GM12878 (cell line): ENCODE measurements around the gene AIP. TPM values are rescaled to one million over a fixed set of nuclear protein-coding genes. Genes with fewer than 3 reads are reported as not detected.
"Not testable (repeated sequence)": the region's sequence is repeated elsewhere in the genome, so short reads cannot be mapped to it uniquely, and the experiment has no call there.

Source experiments
- ATAC-seq: fragments of 200-7000 bp; cut with Tn5 transposase; 3 replicates; pipeline ENCODE4 v1.9.1; 2020; ENCODE audit warnings: mild to moderate bottlenecking, moderate library complexity
- BruUV-seq: library from RNA; stranded (reverse); fragments of 400-500 nt; replicated peaks from 2 replicates; lab custom pipeline; 2021; lab: Mats Ljungman, UMichigan
- CTCF ChIA-PET: fragments of 300-600 bp; sonication (Branson Sonifier 250); formaldehyde crosslinking; extraction: SDS; loops from one replicate; lab custom pipeline; 2021; ENCODE audit warnings: inconsistent platforms; lab: Yijun Ruan, JAX
- POLR2A ChIA-PET: fragments of 350-600 bp; formaldehyde crosslinking; extraction: SDS; loops from one replicate; lab custom pipeline; 2021; ENCODE audit warnings: inconsistent platforms; lab: Charles Lee
- RAD21 ChIA-PET: fragments of 300-600 bp; sonication (Branson Sonifier 250); formaldehyde crosslinking; loops from one replicate; lab custom pipeline; 2023; ENCODE audit warnings: antibody characterized with exemption; ENCODE audit not compliant: unreplicated experiment; lab: Charles Lee
- SMC1A ChIA-PET: fragments of 300-600 bp; sonication (Branson Sonifier 250); formaldehyde crosslinking; loops from one replicate; lab custom pipeline; 2023; ENCODE audit not compliant: unreplicated experiment, uncharacterized antibody; lab: Charles Lee
- DNase-seq: peaks from one replicate; pipeline ENCODE4 v3.0.0-alpha.2; 2011; ENCODE audit warnings: low read depth, low spot score
- FAIRE-seq: peaks from 3 replicates; lab custom pipeline; 2011; peaks lifted over from hg19 to GRCh38; lab: Jason Lieb, UNC
- H2AFZ ChIP-seq: 2 replicates; pipeline ENCODE4 v1.6.0; 2011; ENCODE audit warnings: low read depth, low read length, control low read depth; ENCODE audit not compliant: control insufficient read depth
- H3K27ac ChIP-seq: 2 replicates; pipeline ENCODE4 v1.5.1; 2011; ENCODE audit warnings: control low read depth; ENCODE audit not compliant: control insufficient read depth, insufficient read depth
- H3K27me3 ChIP-seq, 2 experiments: replicated peaks in 1 of 2; 2 replicates each; pipeline versions ENCODE4 v1.6.0 to v1.6.1; 2011; ENCODE audit warnings: low read length in 1 of 2; ENCODE audit not compliant: control insufficient read depth in 2 of 2, insufficient read depth in 2 of 2
- H3K36me3 ChIP-seq, 2 experiments: 2 replicates each; pipeline ENCODE4 v1.5.1; 2011; ENCODE audit warnings: low read length in 1 of 2; ENCODE audit not compliant: control insufficient read depth in 2 of 2, insufficient read depth in 2 of 2
- H3K4me1 ChIP-seq: 2 replicates; pipeline ENCODE4 v1.6.1; 2011; ENCODE audit warnings: mild to moderate bottlenecking, low read length, moderate library complexity, mixed read lengths; ENCODE audit not compliant: control insufficient read depth, insufficient read depth
- H3K4me2 ChIP-seq: 2 replicates; pipeline ENCODE4 v1.6.0; 2011; ENCODE audit warnings: control low read depth; ENCODE audit not compliant: control insufficient read depth, insufficient read depth
- H3K4me3 ChIP-seq: fragments of 200-600 bp; sonication (generic); 2 replicates; pipeline ENCODE4 v1.5.1; 2016
- H3K79me2 ChIP-seq: 2 replicates; pipeline ENCODE4 v1.6.0; 2011; ENCODE audit warnings: low read length; ENCODE audit not compliant: control insufficient read depth, insufficient read depth
- H3K9ac ChIP-seq: 2 replicates; pipeline ENCODE4 v1.8.0; 2011; ENCODE audit warnings: low read length, control low read depth, mixed read lengths; ENCODE audit not compliant: control insufficient read depth, insufficient read depth
- H3K9me3 ChIP-seq: replicated peaks from 3 replicates; pipeline ENCODE4 v1.5.1; 2011; ENCODE audit warnings: mild to moderate bottlenecking, low read length; ENCODE audit not compliant: control insufficient read depth, insufficient read depth
- H4K20me1 ChIP-seq: 2 replicates; pipeline ENCODE4 v1.6.0; 2011; ENCODE audit not compliant: control insufficient read depth, insufficient read depth
- BCLAF1 ChIP-seq: fragments of 450-650 bp; IDR thresholded peaks from 2 replicates; pipeline ENCODE4 v1.6.1; 2017; ENCODE audit warnings: antibody characterized with exemption, mild to moderate bottlenecking, moderate library complexity
- CUX1 ChIP-seq: IDR thresholded peaks from 2 replicates; pipeline ENCODE4 v1.6.1; 2012; ENCODE audit warnings: improper control_type of control experiment, low read depth, low read length; ENCODE audit not compliant: insufficient replicate concordance
- DPF2 ChIP-seq: fragments of 450-650 bp; IDR thresholded peaks from 2 replicates; pipeline ENCODE4 v1.6.1; 2017; ENCODE audit warnings: mild to moderate bottlenecking
- LARP7 ChIP-seq: fragments of 450-650 bp; IDR thresholded peaks from 2 replicates; pipeline ENCODE4 v1.6.1; 2017; ENCODE audit warnings: mild to moderate bottlenecking
- SIN3A ChIP-seq: IDR thresholded peaks from 2 replicates; pipeline ENCODE4 v1.6.1; 2012; ENCODE audit warnings: low read depth, low read length, improper control_type of control experiment
- SREBF2 ChIP-seq: IDR thresholded peaks from 2 replicates; pipeline ENCODE4 v1.6.1; 2012; ENCODE audit warnings: mild to moderate bottlenecking, low read length
- SUPT20H ChIP-seq: IDR thresholded peaks from 2 replicates; pipeline ENCODE4 v1.6.1; 2011; ENCODE audit warnings: low read depth, mild to moderate bottlenecking, low read length, moderate library complexity, borderline replicate concordance; ENCODE audit not compliant: control insufficient read depth
- TAF1 ChIP-seq: IDR thresholded peaks from 2 replicates; pipeline ENCODE4 v1.6.1; 2011; ENCODE audit warnings: mild to moderate bottlenecking, low read depth, low read length, borderline replicate concordance
- ZSCAN29 ChIP-seq: fragments of 450-650 bp; IDR thresholded peaks from 2 replicates; pipeline ENCODE4 v1.6.1; 2017; ENCODE audit warnings: mild to moderate bottlenecking, moderate library complexity
- WGBS: methylation state at CpG from one replicate; pipeline ENCODE4 v1.1.6; 2016; ENCODE audit warnings: low lambda C conversion rate; ENCODE audit not compliant: insufficient replicate concordance, insufficient coverage; ENCODE audit errors: missing lambda C conversion rate; 5-methylcytosine and 5-hydroxymethylcytosine counted together
- in situ Hi-C: fragments of 300-500 bp; cut with MboI; formaldehyde crosslinking; loops from 9 replicates; pipeline ENCODE4 v1.14.3; 2018; ENCODE audit warnings: mixed read lengths
- intact Hi-C: fragments of 100-400 bp; cut with micrococcal nuclease; formaldehyde crosslinking; loops from one replicate; pipeline ENCODE4 v1.14.2; 2022; ENCODE audit not compliant: unreplicated experiment
- polyA plus RNA-seq, 11 experiments: library from polyadenylated mRNA; depleted of rRNA in 4 of 11; unstranded in 6 of 11; stranded (reverse) in 5 of 11; fragments of >200 nt; fragmentation: Nextera tagmentation in 4 of 11; fragmentation: Illumina TruSeq in 1 of 11; extraction: Ambion mirVana in 4 of 11; extraction: Trizol in 1 of 11; gene quantifications; 1 replicate in 1 of 11; 2 replicates in 10 of 11; pipeline versions ENCODE4 v1.2.1 to v1.2.3, GENCODE V29; 2011 to 2016; ENCODE audit warnings: inconsistent platforms in 2 of 11, missing spikeins in 2 of 11, low read depth in 1 of 11
- total RNA-seq, 4 experiments: library from RNA; depleted of rRNA in 3 of 4; stranded (reverse); fragments of >200 nt in 3 of 4; fragmentation: Illumina TruSeq in 1 of 4; extraction: Trizol in 1 of 4; gene quantifications; 2 replicates each; pipeline versions ENCODE4 v1.2.1 to v1.2.3, GENCODE V29; 2013 to 2021

The AIP gene
- total and polyA plus RNA-seq, 10 of the 15 experiments (the other 5 are each of a cell fraction or from before 2014, with no cell fraction given) = 12.6 to 164 (median 104) TPM

DNA sequence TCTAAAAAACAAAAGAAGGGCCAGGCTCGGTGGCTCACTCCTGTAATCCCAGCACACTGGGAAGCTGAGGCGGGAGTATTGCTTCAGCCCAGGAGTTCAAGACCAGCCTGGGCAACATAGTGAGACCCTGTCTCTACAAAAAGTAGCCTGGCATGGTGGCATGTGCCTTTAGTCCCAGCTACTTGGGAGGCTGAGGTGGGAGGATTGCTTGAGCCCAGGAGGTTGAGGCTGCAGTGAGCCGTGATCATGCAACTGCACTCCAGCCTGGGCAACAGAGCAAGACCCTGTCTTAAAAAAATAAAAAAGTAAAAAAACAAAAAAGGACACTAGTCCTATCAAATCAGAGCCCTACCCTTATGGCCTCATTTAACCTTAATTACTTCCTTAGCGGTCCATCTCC, 28.7 kb downstream of the AIP start:
- H3K4me3 ChIP-seq, SMC1A ChIA-PET, H3K9ac ChIP-seq, H3K36me3 ChIP-seq, intact Hi-C loops, BruUV-seq, RAD21 ChIA-PET, H4K20me1 ChIP-seq, ATAC-seq, DNase-seq, in situ Hi-C loops, H2AFZ ChIP-seq, H3K9me3 ChIP-seq, H3K4me2 ChIP-seq, POLR2A ChIA-PET, H3K27ac ChIP-seq, H3K27me3 ChIP-seq, FAIRE-seq: not testable (repeated sequence)
- Histone ChIP-seq H3K79me2 (peaks cover 13% of the 10 kb centered on the region), H3K4me1 (peaks cover 11% of the 10 kb centered on the region)
- WGBS = 70% methylated on average over 4 of the region's 4 CpGs
- CTCF ChIA-PET = interaction anchor here (1.3 kb wide), 1 partner anchor 160 kb away, joined by 4 read pairs; no protein-coding TSS in a partner anchor

- Histone ChIP-seq H3K4me3 (no peak overlapping the region), H3K79me2 (no peaks in the 10 kb centered on the region), H3K4me2 (no peak overlapping the region), H3K27me3 (no peaks in the 10 kb centered on the region; a peak in 2 of 4 replicates), H3K9ac (no peak overlapping the region), H2AFZ (no peak overlapping the region), H3K36me3 (no peaks in the 10 kb centered on the region), H3K27ac (no peak overlapping the region), H4K20me1 (no peaks in the 10 kb centered on the region), H3K4me1 (peaks cover under 1% of the 10 kb centered on the region; the same call in 1 of the 2 replicates), H3K9me3 (no peaks in the 10 kb centered on the region)
- ChIA-PET SMC1A (no interaction called here), POLR2A (no interaction called here), RAD21 (no interaction called here), CTCF (no interaction called here)
- 52% methylated on average over 7 of the region's 7 CpGs for WGBS
- BruUV-seq = no TSS peak
- intact Hi-C loops = no loop called here
- no peak for ATAC-seq
- no peak for FAIRE-seq
- in situ Hi-C loops = no loop called here
- no peak for DNase-seq
- TF ChIP-seq SIN3A (no peak), ZSCAN29 (no peak), CUX1 (no peak), SREBF2 (no peak), BCLAF1 (no peak), TAF1 (no peak), LARP7 (no peak), DPF2 (no peak), SUPT20H (no peak)
Measured at GRCh38 chr11:67514116-67514515, 31.3 kb downstream of the AIP start.
